Breast epithelium (tissue), 3 donors: ENCODE data around the gene PGGT1B.

Experiments used
- CTCF ChIP-seq, 3 donors: fragments of 450-650 bp; IDR thresholded peaks; one replicate each; pipeline ENCODE4 v1.5.1; 2016 to 2017; ENCODE audit warnings: antibody characterized with exemption in 3 of 3, mild to moderate bottlenecking in 3 of 3, moderate library complexity in 3 of 3
- POLR2A ChIP-seq: fragments of 450-650 bp; IDR thresholded peaks from one replicate; pipeline ENCODE4 v1.6.1; 2016; ENCODE audit warnings: antibody characterized with exemption, mild to moderate bottlenecking, moderate library complexity
- POLR2AphosphoS5 ChIP-seq, 3 donors: sonication (generic); formaldehyde crosslinking; IDR thresholded peaks; one replicate each; pipeline ENCODE4 v1.6.1; 2017; ENCODE audit warnings: antibody characterized with exemption in 3 of 3

- TF ChIP-seq CTCF (IDR thresholded peaks at IDR 0.05) (no peak), POLR2A (no peak), POLR2AphosphoS5 (IDR thresholded peaks at IDR 0.05) (no peak)
Observed at GRCh38 chr5:115190388-115190787, 72.3 kb downstream of the PGGT1B start.
